SK-N-SH (cell line): ENCODE measurements around the gene FZD1. TPM values are rescaled to one million over a fixed set of nuclear protein-coding genes. Genes with fewer than 3 reads are reported as not detected.
A peak's percentile ranks its signal among the peaks of the same experiment; 100 is the strongest.

Experiments used
- CTCF ChIA-PET: fragments of 300-600, 350-600 bp; formaldehyde crosslinking; extraction: SDS; loops from one replicate; lab custom pipeline; 2021; lab: Yijun Ruan, JAX
- POLR2A ChIA-PET: fragments of 350-600 bp; sonication (Branson Sonifier 250); formaldehyde crosslinking; extraction: SDS; loops from one replicate; lab custom pipeline; 2020; ENCODE audit warnings: antibody characterized with exemption, inconsistent platforms; lab: Yijun Ruan, JAX
- DNase-seq: peaks from one replicate; pipeline ENCODE4 v3.0.0; 2012
- H2AFZ ChIP-seq: fragments of 200-600 bp; sonication (generic); 2 replicates; pipeline ENCODE4 v1.8.1; 2016; ENCODE audit warnings: antibody characterized with exemption, mild to moderate bottlenecking, low read depth
- H3F3A ChIP-seq: fragments of 200-600 bp; sonication (generic); replicated peaks from 2 replicates; pipeline ENCODE3; 2016; ENCODE audit warnings: antibody characterized with exemption, mild to moderate bottlenecking; ENCODE audit not compliant: insufficient read depth
- H3K27ac ChIP-seq, 2 experiments: fragments of 200-500 bp in 1 of 2; fragments of 200-600 bp in 1 of 2; sonication (Bioruptor generic) in 1 of 2; sonication (generic), shearing (Covaris generic) in 1 of 2; 2 replicates each; pipeline versions ENCODE4 v1.5.1 to v1.6.1; 2014 to 2016; ENCODE audit warnings: low read depth in 2 of 2, inconsistent platforms in 1 of 2, low read length in 1 of 2, mild to moderate bottlenecking in 1 of 2, mixed read lengths in 1 of 2
- H3K27me3 ChIP-seq: fragments of 200-600 bp; sonication (generic), shearing (Covaris generic); 2 replicates; pipeline ENCODE4 v1.6.1; 2016; ENCODE audit warnings: mixed run types; ENCODE audit not compliant: insufficient read depth
- H3K36me3 ChIP-seq, 2 experiments: fragments of 200-500 bp in 1 of 2; fragments of 200-600 bp in 1 of 2; sonication (Bioruptor generic) in 1 of 2; sonication (generic) in 1 of 2; replicated peaks in 1 of 2; 2 replicates each; pipeline versions ENCODE3 to v1.5.1; 2014 to 2016; ENCODE audit warnings: low read length in 1 of 2, mild to moderate bottlenecking in 1 of 2; ENCODE audit not compliant: insufficient read depth in 2 of 2, control insufficient read depth in 1 of 2
- H3K4me1 ChIP-seq, 2 experiments: fragments of 200-500 bp in 1 of 2; fragments of 200-600 bp in 1 of 2; sonication (Bioruptor generic) in 1 of 2; sonication (generic), shearing (Covaris generic) in 1 of 2; 2 replicates each; pipeline versions ENCODE4 v1.5.1 to v1.6.1; 2014 to 2016; ENCODE audit warnings: low read depth in 1 of 2, low read length in 1 of 2, mixed run types in 1 of 2; ENCODE audit not compliant: insufficient read depth in 2 of 2, control insufficient read depth in 1 of 2
- H3K4me2 ChIP-seq: fragments of 200-600 bp; sonication (generic), shearing (Covaris generic); 2 replicates; pipeline ENCODE4 v1.6.1; 2017; ENCODE audit warnings: mixed run types
- H3K4me3 ChIP-seq, 2 experiments: fragments of 200-500 bp in 1 of 2; fragments of 200-600 bp in 1 of 2; sonication (Bioruptor generic) in 1 of 2; sonication (generic), shearing (Covaris generic) in 1 of 2; 2 replicates each; pipeline versions ENCODE4 v1.5.1 to v1.8.1; 2014 to 2016; ENCODE audit warnings: low read depth in 2 of 2, inconsistent platforms in 1 of 2, low read length in 1 of 2, mild to moderate bottlenecking in 1 of 2, mixed read lengths in 1 of 2, moderate library complexity in 1 of 2
- H3K79me2 ChIP-seq: fragments of 200-600 bp; sonication (generic); 2 replicates; pipeline ENCODE4 v1.8.1; 2017; ENCODE audit warnings: mild to moderate bottlenecking; ENCODE audit not compliant: insufficient read depth
- H3K9ac ChIP-seq: fragments of 200-600 bp; sonication (generic); 2 replicates; pipeline ENCODE4 v1.6.1; 2017; ENCODE audit warnings: mixed run types
- H3K9me2 ChIP-seq: fragments of 200-600 bp; sonication (generic); 2 replicates; pipeline ENCODE4 v1.6.1; 2017; ENCODE audit warnings: mixed run types
- H3K9me3 ChIP-seq: fragments of 200-600 bp; sonication (generic); 2 replicates; pipeline ENCODE4 v1.6.1; 2017; ENCODE audit warnings: mixed run types, mild to moderate bottlenecking, moderate library complexity
- H4K20me1 ChIP-seq: fragments of 200-600 bp; sonication (generic); 2 replicates; pipeline ENCODE4 v1.6.1; 2017; ENCODE audit warnings: mild to moderate bottlenecking, mixed run types; ENCODE audit not compliant: insufficient read depth
- CHD2 ChIP-seq: fragments of 150-350 bp; IDR thresholded peaks from 2 replicates; pipeline ENCODE4 v1.6.1; 2018; ENCODE audit warnings: low read length; ENCODE audit not compliant: partially characterized antibody
- CTCF ChIP-seq: fragments of 200-600 bp; sonication (generic); IDR thresholded peaks from 2 replicates; pipeline ENCODE4 v1.6.1; 2017; ENCODE audit warnings: antibody characterized with exemption, mild to moderate bottlenecking, moderate library complexity
- ELF1 ChIP-seq: IDR thresholded peaks from 2 replicates; pipeline ENCODE4 v1.4.0; 2012
- GATA2 ChIP-seq: sonication (generic); formaldehyde crosslinking; IDR thresholded peaks from 2 replicates; pipeline ENCODE4 v1.5.0; 2020; ENCODE audit warnings: mild to moderate bottlenecking, missing genetic modification reagents
- IRF3 ChIP-seq: fragments of 150-350 bp; IDR thresholded peaks from 2 replicates; pipeline ENCODE4 v1.6.1; 2016; ENCODE audit warnings: mild to moderate bottlenecking, low read depth, low read length
- MXI1 ChIP-seq: IDR thresholded peaks from 2 replicates; pipeline ENCODE4 v1.6.1; 2012; ENCODE audit warnings: mild to moderate bottlenecking, low read depth, low read length, improper control_type of control experiment
- NFIC ChIP-seq: IDR thresholded peaks from 2 replicates; pipeline ENCODE4 v1.4.0; 2012; ENCODE audit warnings: borderline replicate concordance
- RFX5 ChIP-seq: IDR thresholded peaks from 2 replicates; pipeline ENCODE4 v1.6.1; 2012; ENCODE audit warnings: mild to moderate bottlenecking, improper control_type of control experiment, low read length
- RXRA ChIP-seq: IDR thresholded peaks from 2 replicates; pipeline ENCODE4 v1.4.0; 2012; ENCODE audit warnings: low read depth, mild to moderate bottlenecking, borderline replicate concordance
- YY1 ChIP-seq: IDR thresholded peaks from 2 replicates; pipeline ENCODE4 v1.4.0; 2012; ENCODE audit warnings: low read depth, mild to moderate bottlenecking
- WGBS: methylation state at CpG from one replicate; pipeline ENCODE4 v1.1.6; 2017; ENCODE audit warnings: low lambda C conversion rate; 5-methylcytosine and 5-hydroxymethylcytosine counted together
- polyA plus RNA-seq, 3 experiments: library from polyadenylated mRNA; depleted of rRNA; stranded (reverse); fragments of >200 nt; gene quantifications; 2 replicates each; pipeline ENCODE4 v1.2.3, GENCODE V29; 2012
- TF ChIP-seq, protein P1 (sequence below): IDR thresholded peaks from 2 replicates; pipeline ENCODE4 v1.4.0; 2012; ENCODE audit warnings: low read depth, borderline replicate concordance

Gene FZD1
- polyA plus RNA-seq, 1 of the 3 experiments (the other 2 are of a cell fraction) = 3.8 TPM

DNA sequence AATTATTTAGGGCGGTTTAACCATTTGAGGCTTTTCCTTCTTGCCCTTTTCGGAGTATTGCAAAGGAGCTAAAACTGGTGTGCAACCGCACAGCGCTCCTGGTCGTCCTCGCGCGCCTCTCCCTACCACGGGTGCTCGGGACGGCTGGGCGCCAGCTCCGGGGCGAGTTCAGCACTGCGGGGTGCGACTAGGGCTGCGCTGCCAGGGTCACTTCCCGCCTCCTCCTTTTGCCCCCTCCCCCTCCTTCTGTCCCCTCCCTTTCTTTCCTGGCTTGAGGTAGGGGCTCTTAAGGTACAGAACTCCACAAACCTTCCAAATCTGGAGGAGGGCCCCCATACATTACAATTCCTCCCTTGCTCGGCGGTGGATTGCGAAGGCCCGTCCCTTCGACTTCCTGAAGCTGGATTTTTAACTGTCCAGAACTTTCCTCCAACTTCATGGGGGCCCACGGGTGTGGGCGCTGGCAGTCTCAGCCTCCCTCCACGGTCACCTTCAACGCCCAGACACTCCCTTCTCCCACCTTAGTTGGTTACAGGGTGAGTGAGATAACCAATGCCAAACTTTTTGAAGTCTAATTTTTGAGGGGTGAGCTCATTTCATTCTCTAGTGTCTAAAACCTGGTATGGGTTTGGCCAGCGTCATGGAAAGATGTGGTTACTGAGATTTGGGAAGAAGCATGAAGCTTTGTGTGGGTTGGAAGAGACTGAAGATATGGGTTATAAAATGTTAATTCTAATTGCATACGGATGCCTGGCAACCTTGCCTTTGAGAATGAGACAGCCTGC, 3.1 kb downstream of the FZD1 start:
- H3K4me2 ChIP-seq = peak overlapping the region; percentile 91

More for the DNA sequence above, 3.1 kb downstream of the FZD1 start:
- peaks cover 10% of the 10 kb centered on the region for H3F3A ChIP-seq
- no peak overlapping the region for H3K9ac ChIP-seq
- H3K36me3 ChIP-seq = peaks cover 0 to 4% of the 10 kb centered on the region in 2 experiments
- H3K4me3 ChIP-seq = peak overlapping the region in 1 of 2 experiments; percentile 12; a peak in 1 of 4 replicates
- H3K4me1 ChIP-seq = peaks cover 5 to 31% of the 10 kb centered on the region in 2 experiments; a peak in 3 of 4 replicates
- ChIA-PET CTCF (interaction anchor here (0.6 to 1.7 kb wide), 8 partner anchors 8 to 342 kb away, joined by 3 to 7 read pairs (median 3); no protein-coding TSS in a partner anchor), POLR2A (no interaction called here)
- no peak overlapping the region for H2AFZ ChIP-seq
- no peaks in the 10 kb centered on the region for H4K20me1 ChIP-seq
- no peak for DNase-seq
- WGBS = 97% methylated on average over 29 of the region's 29 CpGs
- H3K27me3 ChIP-seq = no peaks in the 10 kb centered on the region
- TF ChIP-seq MXI1 (no peak), CTCF (no peak), IRF3 (no peak), NFIC (no peak), CHD2 (no peak), RFX5 (no peak), GATA2 (CRISPR knock-in tag) (no peak), ELF1 (no peak), RXRA (no peak), YY1 (no peak)
- TF ChIP-seq, protein P1, sequence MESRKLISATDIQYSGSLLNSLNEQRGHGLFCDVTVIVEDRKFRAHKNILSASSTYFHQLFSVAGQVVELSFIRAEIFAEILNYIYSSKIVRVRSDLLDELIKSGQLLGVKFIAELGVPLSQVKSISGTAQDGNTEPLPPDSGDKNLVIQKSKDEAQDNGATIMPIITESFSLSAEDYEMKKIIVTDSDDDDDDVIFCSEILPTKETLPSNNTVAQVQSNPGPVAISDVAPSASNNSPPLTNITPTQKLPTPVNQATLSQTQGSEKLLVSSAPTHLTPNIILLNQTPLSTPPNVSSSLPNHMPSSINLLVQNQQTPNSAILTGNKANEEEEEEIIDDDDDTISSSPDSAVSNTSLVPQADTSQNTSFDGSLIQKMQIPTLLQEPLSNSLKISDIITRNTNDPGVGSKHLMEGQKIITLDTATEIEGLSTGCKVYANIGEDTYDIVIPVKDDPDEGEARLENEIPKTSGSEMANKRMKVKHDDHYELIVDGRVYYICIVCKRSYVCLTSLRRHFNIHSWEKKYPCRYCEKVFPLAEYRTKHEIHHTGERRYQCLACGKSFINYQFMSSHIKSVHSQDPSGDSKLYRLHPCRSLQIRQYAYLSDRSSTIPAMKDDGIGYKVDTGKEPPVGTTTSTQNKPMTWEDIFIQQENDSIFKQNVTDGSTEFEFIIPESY = no peak
- H3K9me3 ChIP-seq = no peaks in the 10 kb centered on the region
- no peaks in the 10 kb centered on the region for H3K9me2 ChIP-seq
- no peak overlapping the region for H3K27ac ChIP-seq
- peaks cover 9% of the 10 kb centered on the region for H3K79me2 ChIP-seq
